SKM-1 (cell line): ENCODE data around the gene TMBIM1.
"Not testable (repeated sequence)": the region's sequence is repeated elsewhere in the genome, so short reads cannot be mapped to it uniquely, and the experiment has no call there.

ENCODE experiments used
- DNase-seq: peaks from one replicate; lab custom pipeline; 2025; ENCODE audit not compliant: unreplicated experiment; lab: John Stamatoyannopoulos, UW

TMBIM1 gene

GRCh38 chr2:218318241-218318640 lies 25.9 kb upstream of the TMBIM1 start:
- DNase-seq = no peak

DNA sequence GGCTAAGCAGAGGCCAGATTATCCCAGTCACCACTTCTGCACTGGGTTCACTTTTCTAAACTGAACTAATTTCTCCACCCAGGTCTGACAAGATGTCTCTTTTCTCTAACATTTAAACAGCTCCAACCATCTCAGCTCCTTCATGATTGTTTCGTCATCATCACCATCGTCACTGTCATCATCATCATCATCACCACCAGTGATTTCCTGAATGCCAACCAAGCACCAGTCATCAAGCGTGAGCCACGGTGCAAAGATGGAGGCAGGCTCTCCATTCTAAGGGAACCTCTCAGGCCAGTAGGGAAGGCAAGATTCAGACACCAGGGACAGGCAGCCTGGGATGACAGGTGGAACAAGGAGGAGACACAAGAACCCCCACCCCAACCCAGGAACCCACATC lies 25.5 kb upstream of the TMBIM1 start:
- no peak for DNase-seq

GRCh38 chr2:218317303-218317630 lies 25.0 kb upstream of the TMBIM1 start:
- no peak for DNase-seq

DNA sequence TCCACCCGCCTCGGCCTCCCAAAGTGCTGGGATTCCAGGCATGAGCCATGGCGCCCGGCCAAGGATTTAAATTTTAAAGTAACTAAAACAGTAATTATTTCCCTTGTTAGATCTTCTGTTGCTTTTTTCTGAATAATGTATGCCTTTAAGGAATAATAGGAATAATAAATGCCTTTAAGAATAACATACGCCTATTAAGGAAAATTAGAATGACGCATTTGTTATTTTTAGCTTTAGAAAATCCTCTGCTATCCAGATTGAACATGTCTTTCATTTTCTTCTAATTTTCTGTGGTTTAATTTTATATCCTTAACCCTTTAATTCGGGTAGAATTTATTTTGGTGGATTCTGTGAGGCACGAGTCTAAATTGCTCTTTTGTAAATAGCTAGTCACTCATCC lies 23.1 kb upstream of the TMBIM1 start:
- no peak for DNase-seq

GRCh38 chr2:218314764-218315163 lies 22.5 kb upstream of the TMBIM1 start:
- DNase-seq = not testable (repeated sequence)

DNA sequence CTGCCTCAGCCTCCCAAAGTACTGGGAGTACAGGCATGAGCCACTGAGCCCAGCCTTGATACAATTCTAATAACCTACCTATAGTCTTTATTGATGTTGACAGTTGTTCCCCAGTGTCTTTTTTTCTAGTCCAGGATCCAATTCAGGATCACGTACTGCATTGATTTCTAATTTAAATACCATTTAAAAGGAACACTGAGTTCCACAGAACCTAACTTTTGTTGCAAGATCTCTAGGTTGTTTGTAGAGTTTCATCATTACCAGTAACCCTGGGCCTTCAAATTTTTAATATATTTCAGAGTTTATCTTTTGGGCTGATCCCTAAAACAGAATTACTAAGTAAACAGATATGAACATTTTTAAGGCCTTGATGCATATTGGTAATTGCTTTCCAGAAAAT lies 21.1 kb upstream of the TMBIM1 start:
- no peak for DNase-seq

GRCh38 chr2:218312267-218312756 lies 20.0 kb upstream of the TMBIM1 start:
- DNase-seq = no peak

DNA sequence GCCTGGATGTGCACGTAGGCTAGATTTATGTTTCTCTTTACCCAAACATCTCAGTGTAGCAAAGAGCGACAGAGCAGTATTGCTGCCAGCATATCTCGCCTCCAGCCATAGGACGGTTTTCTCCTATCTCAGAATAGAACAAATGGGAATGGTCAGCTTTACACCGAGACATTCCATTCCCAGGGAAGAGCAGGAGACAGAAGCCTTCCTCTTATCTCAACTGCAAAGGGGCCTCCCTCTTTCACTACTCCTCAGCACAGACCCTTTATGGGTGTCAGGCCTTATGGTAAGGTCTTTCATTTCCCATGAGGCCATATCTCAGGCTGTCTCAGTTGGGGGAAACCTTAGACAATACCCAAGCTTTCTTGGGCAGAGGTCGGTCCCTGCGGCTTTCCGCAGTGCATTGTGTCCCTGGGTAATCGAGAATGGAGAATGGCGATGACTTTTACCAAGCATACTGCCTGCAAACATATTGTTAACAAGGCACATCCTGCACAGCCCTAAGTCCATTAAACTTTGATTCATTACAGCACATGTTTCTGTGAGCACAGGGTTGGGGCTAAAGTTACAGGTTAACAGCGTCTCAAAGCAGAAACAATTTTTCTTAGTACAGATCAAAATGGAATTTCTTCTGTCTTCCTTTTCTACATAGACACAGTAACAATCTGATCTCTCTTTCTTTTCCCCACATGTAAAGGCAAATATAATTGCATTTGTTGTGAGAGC lies 19.4 kb upstream of the TMBIM1 start:
- not testable (repeated sequence) for DNase-seq

DNA sequence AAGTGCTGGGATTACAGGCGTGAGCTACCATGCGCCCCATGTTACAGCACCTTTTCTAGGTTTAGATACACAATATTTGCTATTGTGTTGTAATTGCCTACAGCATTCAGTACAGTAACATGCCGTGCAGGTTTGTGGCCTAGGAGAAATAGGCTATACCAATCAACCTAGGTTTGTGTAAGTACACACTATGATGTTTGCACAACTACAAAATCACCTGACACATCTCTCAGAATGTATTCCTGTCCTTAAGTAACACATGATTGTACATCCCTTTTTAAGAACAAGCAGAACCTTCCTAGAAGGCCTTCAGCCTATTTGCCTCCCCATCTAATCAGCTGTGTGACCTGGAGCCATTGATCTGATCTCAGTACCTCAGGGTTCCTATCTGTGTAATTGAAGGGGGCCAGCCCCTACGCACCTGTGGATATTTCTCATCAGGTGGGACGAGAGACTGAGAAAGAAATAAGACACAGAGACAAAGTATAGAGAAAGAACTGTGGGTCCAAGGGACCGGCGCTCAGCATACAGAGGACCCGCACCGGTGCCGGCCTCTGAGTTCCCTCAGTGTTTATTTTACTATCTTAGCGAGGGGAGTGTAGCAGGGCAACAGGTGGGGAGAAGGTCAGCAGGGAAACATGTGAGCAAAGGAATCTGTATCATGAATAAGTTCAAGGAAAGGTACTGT lies 18.7 kb upstream of the TMBIM1 start:
- no peak for DNase-seq

DNA sequence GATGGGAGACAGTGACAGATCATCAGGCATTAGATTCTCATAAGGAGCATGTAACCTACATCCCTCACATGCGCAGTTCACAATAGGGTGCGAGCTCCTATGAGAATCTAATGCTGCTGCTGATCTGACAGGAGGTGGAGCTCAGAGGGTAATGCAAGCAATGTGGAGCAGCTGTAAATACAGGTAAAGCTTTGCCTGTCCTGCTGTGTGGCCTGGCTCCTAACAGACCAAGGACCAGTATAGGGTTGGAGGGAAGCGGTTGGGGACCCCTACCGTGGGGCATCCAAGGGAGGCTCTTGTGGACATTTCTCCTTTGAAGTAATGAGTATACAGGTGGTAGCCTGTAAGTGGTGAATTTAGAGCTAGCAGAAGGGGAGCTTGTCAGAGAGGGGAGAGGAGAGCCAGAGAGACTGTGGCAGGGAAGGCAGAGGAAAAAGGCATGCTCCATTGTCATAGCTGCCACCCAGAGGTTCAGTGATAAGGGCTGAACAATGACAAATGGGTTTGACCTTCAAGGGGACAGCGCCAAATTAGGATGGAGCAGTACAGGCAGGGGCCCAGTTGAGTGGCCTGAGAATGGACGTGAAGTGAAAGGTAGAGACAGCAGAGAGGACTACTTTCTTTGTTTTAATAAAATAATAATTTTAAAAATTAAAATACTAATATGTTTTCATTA lies 15.2 kb upstream of the TMBIM1 start:
- no peak for DNase-seq

- no peak for DNase-seq
Observed at GRCh38 chr2:218306184-218306920, 14.0 kb upstream of the TMBIM1 start.

GRCh38 chr2:218305383-218305782 lies 13.1 kb upstream of the TMBIM1 start:
- no peak for DNase-seq

DNA sequence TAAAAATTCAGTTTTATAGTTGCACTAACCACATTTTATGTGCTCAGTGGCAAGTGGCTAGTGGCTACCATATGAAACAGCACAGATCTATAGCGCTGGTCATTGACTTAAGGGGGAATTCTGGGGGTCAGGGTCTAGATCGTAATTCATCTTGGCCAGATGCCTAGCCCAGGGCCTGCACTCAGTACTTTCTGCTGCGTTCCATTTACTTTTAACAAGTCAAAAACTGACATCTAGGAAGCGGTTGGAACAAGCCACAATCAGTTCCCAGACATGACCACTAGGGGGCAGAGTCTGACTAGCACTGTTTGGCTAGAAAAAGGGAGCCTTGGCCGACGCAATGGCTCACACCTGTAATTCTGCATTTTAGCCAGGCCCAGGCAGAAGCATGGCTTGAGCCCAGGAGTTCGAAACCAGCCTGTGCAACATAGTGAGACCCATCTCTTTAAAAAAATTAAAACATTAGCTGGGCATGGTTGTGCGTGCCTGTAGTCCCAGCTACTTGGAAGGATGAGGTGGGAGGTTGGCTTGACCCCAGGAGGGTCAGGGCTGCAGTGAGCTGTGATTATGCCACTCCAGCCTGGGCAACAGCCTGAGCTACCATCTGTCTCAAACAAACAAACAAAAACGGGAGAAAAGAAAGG lies 9.0 kb upstream of the TMBIM1 start:
- peak; percentile 72 for DNase-seq

DNA sequence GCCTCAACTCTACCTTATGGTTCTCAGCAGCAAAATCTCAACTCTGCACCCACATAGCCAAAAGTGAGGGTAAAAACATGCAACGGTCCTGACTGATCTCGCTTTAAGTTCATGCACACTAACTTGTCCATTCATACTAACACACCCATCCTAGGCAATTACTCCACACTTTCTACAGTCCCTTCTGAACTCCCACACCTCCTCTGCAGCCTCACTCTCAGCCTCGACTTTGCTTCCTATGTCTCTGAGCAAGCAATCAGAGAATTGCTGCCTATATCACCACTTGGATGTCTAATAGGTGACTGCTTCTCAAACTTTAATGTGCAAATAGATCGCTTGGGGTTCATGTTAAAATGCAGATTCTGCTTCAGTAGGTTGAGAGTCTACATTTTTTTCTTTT lies 7.8 kb upstream of the TMBIM1 start:
- DNase-seq = no peak

- no peak for DNase-seq
Observed at GRCh38 chr2:218298314-218298875, 6.1 kb upstream of the TMBIM1 start.

- DNase-seq = no peak
Observed at GRCh38 chr2:218296847-218297246, 4.5 kb upstream of the TMBIM1 start.

DNA sequence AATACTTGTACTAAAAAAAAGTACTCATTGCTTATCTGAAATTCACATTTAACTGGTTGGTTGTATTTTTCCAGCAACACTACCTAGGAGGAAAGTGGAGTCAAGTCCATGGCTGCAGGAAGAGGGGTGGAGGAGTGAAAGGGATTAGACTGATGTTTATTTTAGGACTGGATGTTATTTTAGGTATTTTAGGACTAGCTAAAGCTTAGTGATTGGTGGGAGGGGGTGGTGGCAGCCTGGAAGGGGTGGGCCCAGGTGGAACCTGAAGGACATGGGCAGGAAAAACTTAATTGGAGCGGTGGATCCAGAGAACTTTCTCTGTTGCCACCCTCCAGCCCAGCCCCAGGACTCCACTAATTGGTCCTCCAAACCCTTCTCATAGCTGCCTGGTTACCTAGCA lies 3.9 kb upstream of the TMBIM1 start:
- DNase-seq = no peak

DNA sequence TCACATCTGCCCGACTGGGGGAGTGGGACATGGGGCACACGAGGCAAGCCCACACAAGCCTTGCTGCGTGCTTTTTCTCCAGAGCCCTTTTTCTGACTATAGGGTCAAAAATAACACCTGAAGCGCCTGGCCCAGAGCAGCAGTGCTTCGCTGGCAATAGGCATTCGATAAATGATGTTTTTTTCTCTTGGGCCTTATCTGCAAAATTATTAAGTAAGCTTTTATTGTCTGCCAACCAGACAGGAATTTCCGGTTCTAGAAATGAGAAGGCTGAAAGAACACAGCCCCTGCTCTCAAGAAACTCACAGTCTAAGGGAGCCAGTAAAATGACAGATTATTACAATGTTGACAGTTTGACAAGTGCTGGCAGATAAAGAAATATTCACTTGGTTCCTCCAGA lies 2.7 kb upstream of the TMBIM1 start:
- DNase-seq = no peak

DNA sequence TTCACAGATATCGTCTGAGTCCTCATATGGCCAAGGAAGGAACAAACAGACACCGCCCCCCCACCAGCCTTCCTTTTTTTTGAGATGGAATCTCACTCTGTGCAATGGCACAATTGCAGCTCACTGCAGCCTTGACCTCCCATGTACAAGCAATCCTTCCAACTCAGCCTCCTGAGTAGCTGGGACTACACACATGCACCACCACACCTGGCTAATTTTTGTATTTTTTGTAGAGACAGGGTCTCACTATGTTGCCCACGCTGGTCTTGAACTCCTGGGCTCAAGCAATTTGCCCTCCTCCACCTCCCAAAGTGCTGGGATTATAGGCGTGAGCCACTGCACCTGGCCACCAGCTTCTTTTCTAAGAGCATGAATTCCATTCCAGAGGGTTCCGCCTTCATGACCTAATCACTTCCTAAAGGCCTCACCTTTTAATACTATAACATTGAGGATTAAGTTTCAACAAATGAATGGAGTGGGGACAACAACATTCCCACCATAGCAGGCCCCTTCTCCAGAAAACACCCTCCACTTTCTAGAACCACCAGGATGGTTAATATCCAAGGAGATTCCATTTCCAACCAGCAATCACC lies 2.2 kb upstream of the TMBIM1 start:
- no peak for DNase-seq

DNA sequence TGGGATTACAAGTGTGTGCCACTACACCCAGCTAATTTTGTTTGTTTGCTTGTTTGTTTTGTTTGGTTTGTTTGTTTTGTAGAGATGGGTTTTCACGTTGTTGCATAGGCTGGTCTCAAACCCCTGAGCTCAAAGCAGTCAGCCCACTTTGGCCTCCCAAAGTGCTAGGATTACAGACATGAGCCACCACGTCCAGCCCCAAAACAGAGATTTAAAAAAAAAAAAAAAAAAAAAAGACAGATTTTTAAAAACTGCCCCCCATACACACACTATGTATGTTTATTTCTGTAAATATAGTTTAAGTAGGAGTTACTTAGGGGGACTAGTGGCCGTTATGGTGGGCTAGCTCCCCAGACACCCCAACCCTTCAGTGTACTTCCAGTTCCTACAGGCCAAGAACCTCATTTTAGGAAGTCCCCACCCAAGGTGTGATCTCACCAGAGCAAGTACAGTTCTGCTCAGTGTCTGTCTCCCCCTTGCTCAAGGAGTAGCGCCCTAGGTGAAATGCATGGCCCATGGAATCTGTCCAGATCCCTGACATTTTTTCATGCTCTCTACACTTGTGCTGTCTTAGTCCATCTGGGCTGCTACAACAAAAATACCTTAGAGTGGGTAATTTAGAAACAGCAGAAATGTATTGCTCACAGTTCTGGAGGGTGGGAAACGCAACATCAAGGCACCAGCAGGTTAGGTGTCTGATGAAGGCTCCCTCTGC lies 1.6 kb upstream of the TMBIM1 start:
- no peak for DNase-seq
